OCI-LY7 (cell line): Measurements from ENCODE around the gene SPEN.

ENCODE experiments used
- CTCF ChIP-seq: fragments of 200-600 bp; sonication (generic); conservative IDR thresholded peaks from 2 replicates; pipeline ENCODE4 v1.5.1; 2014; ENCODE audit warnings: mild to moderate bottlenecking, antibody characterized with exemption, low read length, moderate library complexity, mixed read lengths
- EZH2phosphoT487 ChIP-seq: fragments of 200-600 bp; sonication (generic); IDR thresholded peaks from 2 replicates; pipeline ENCODE4 v1.6.1; 2018; ENCODE audit warnings: low read depth, borderline replicate concordance, mild to moderate bottlenecking, mixed run types, antibody characterized with exemption, low read length, moderate library complexity, mixed read lengths

- TF ChIP-seq CTCF: no peak
- TF ChIP-seq EZH2phosphoT487: no peak
Measured at GRCh38 chr1:15936025-15936424, 88.5 kb downstream of the SPEN start.
